Spleen (tissue), 11 donors: Measurements from ENCODE around the gene RIPK4. TPM values are rescaled to one million over a fixed set of nuclear protein-coding genes. Genes with fewer than 3 reads are reported as not detected.

Experiments
- DNase-seq: peaks from one replicate; pipeline ENCODE4 v3.0.0-alpha.2; 2020
- H3K27ac ChIP-seq, 8 donors: fragments of 200-600 bp; sonication (generic) in 7 of 8; 1 replicate in 4 of 8; 2 replicates in 4 of 8; pipeline versions ENCODE4 v1.5.0 to v1.8.0; 2016 to 2021; ENCODE audit warnings: inconsistent platforms in 4 of 8, mild to moderate bottlenecking in 4 of 8, moderate library complexity in 1 of 8
- H3K27me3 ChIP-seq, 7 donors: fragments of 200-600 bp; sonication (generic) in 6 of 7; replicated peaks in 1 of 7; 1 replicate in 4 of 7; 2 replicates in 3 of 7; pipeline versions ENCODE4 v1.5.0 to v1.8.0; 2016 to 2021; ENCODE audit warnings: inconsistent platforms in 3 of 7, mild to moderate bottlenecking in 1 of 7
- H3K36me3 ChIP-seq, 6 donors: fragments of 200-600 bp; sonication (generic) in 5 of 6; 1 replicate in 4 of 6; 2 replicates in 2 of 6; pipeline versions ENCODE4 v1.5.0 to v1.8.0; 2016 to 2021; ENCODE audit warnings: inconsistent platforms in 2 of 6
- H3K4me1 ChIP-seq, 6 donors: fragments of 200-600 bp; sonication (generic) in 5 of 6; 1 replicate in 3 of 6; 2 replicates in 3 of 6; pipeline versions ENCODE4 v1.5.0 to v1.8.0; 2016 to 2021; ENCODE audit warnings: inconsistent platforms in 3 of 6
- H3K4me3 ChIP-seq, 8 donors: fragments of 200-600 bp; sonication (generic) in 7 of 8; 1 replicate in 4 of 8; 2 replicates in 4 of 8; pipeline versions ENCODE4 v1.5.0 to v1.8.0; 2016 to 2021; ENCODE audit warnings: inconsistent platforms in 4 of 8, mild to moderate bottlenecking in 4 of 8, moderate library complexity in 2 of 8
- H3K9me3 ChIP-seq, 8 donors: fragments of 200-600 bp; sonication (generic) in 7 of 8; 1 replicate in 4 of 8; 2 replicates in 4 of 8; pipeline versions ENCODE4 v1.5.0 to v1.8.0; 2016 to 2021; ENCODE audit warnings: inconsistent platforms in 4 of 8
- POLR2A ChIP-seq, 3 donors: fragments of 450-650 bp; IDR thresholded peaks; one replicate each; pipeline ENCODE4 v1.5.1; 2017; ENCODE audit warnings: antibody characterized with exemption in 3 of 3, mild to moderate bottlenecking in 1 of 3
- POLR2AphosphoS5 ChIP-seq, 3 donors: sonication (generic); formaldehyde crosslinking; IDR thresholded peaks; one replicate each; pipeline ENCODE4 v1.5.1; 2017; ENCODE audit warnings: antibody characterized with exemption in 3 of 3
- WGBS, 5 donors: extraction: QIAGEN DNeasy Blood & Tissue Kit in 3 of 5; methylation state at CpG; one replicate each; pipeline versions ENCODE4 v1.1.5 to v1.1.7; 2013 to 2018; 5-methylcytosine and 5-hydroxymethylcytosine counted together
- intact Hi-C: fragments of 100-400 bp; cut with DNase I; formaldehyde crosslinking; loops from one replicate; pipeline ENCODE4 v1.15.0; 2023; ENCODE audit warnings: low total_unique reads
- polyA plus RNA-seq, 3 donors: library from polyadenylated mRNA; stranded (reverse); fragments of 200-250 nt; gene quantifications; one replicate each; pipeline ENCODE4 v1.2.1, GENCODE V29; 2013
- total RNA-seq, 7 donors: library from RNA; depleted of rRNA in 3 of 7; stranded (reverse); fragments of >200 nt in 3 of 7; fragmentation: NEBNext Ultra II Directional in 4 of 7; extraction: Animal tissue kit (Norgen Biotek cat#: 25700) in 4 of 7; gene quantifications; one replicate each; pipeline versions ENCODE4 v1.1.0 to v1.2.1, GENCODE V29; 2016 to 2021
- TF ChIP-seq, protein P1 (sequence below), 11 experiments: fragments of 200-600 bp in 7 of 11; fragments of 450-650 bp in 4 of 11; sonication (generic) in 4 of 11; IDR thresholded peaks in 8 of 11; conservative IDR thresholded peaks in 3 of 11; 1 replicate in 7 of 11; 2 replicates in 4 of 11; pipeline versions ENCODE4 v1.4.0 to v1.8.0; 2016 to 2021; ENCODE audit warnings: antibody characterized with exemption in 11 of 11, inconsistent platforms in 4 of 11, mild to moderate bottlenecking in 1 of 11
- donor health status: healthy with polysubstance abuse.
- donor health status: DM: no; HTN: no; CAD: no; lungs with moderate emphysema.
- donor health status: DM: no; HTN: no; CAD: no.
- donor health status: Bipolar disorder and iron deficiency.
- donor health status: healthy.
- donor health status: DM: no; HTN: no; CAD: no.
- donor health status: DM: yes; HTN: yes; CAD: no.

Gene RIPK4
- total and polyA plus RNA-seq, 10 donors: 0.02 to 0.06 (median 0.06) TPM; not detected in 7

DNA sequence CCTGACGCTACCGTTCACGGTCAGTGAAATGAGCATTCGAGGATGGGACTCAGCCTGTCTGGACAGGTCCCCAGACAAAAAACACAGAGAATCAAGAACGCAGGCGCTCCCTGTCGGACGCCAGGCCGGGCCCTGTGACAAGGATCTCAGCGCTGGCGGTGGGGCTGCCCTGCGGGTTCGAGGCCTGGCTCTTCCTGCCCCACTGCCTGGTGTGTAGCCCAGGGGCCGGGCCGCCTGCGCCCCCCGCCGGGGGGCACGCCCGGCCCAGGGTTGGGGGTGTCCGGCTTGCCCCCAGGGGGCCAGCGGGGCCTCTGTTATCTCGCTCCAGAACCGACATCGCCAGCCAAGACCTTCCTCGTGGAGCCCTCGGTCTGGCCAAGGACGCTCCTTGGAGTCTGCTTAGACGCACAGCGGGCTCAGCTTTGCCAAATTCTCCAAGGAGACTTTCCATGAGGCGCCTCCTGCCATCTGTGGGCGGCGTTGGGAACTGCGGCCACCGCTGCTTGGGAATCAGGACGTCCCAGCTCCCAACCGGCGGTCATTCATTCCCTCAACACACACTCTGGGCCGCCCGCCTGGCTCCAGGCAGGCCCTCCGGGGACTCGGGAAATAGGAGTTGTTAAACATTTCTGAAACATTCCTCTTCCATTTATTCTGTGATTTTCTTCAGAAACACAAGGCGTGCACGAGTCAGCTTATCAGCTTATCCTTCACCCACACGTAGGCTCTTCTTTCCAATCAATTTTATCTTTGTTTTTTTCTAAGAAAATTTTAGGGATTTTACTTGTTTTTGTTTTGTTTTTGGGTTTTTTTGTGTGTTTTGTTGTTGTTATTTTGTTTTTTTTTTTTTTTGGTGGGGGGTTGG lies 11.3 kb upstream of the RIPK4 start:
- Histone ChIP-seq H3K4me1 (peaks cover 0 to 13% (median 5%) of the 10 kb centered on the region in 6 donors), H3K4me3 (no peak overlapping the region), H3K9me3 (no peaks in the 10 kb centered on the region), H3K36me3 (no peaks in the 10 kb centered on the region), H3K27ac (no peak overlapping the region), H3K27me3 (peaks cover 0 to 100% (median 62%) of the 10 kb centered on the region in 7 donors)
- WGBS, 5 donors: 27 to 41% (median 31%) methylated on average over 35 to 45 of the region's 45 CpGs
- intact Hi-C loops: no loop called here
- no peak for DNase-seq
- TF ChIP-seq, protein P1, sequence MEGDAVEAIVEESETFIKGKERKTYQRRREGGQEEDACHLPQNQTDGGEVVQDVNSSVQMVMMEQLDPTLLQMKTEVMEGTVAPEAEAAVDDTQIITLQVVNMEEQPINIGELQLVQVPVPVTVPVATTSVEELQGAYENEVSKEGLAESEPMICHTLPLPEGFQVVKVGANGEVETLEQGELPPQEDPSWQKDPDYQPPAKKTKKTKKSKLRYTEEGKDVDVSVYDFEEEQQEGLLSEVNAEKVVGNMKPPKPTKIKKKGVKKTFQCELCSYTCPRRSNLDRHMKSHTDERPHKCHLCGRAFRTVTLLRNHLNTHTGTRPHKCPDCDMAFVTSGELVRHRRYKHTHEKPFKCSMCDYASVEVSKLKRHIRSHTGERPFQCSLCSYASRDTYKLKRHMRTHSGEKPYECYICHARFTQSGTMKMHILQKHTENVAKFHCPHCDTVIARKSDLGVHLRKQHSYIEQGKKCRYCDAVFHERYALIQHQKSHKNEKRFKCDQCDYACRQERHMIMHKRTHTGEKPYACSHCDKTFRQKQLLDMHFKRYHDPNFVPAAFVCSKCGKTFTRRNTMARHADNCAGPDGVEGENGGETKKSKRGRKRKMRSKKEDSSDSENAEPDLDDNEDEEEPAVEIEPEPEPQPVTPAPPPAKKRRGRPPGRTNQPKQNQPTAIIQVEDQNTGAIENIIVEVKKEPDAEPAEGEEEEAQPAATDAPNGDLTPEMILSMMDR (IDR thresholded peaks at IDR 0.05 in 8 of 11, conservative IDR thresholded peaks at IDR 0.05 in 3 of 11): peak in 10 of 11 experiments; percentile 31 to 87 (median 71)
- TF ChIP-seq POLR2AphosphoS5 (IDR thresholded peaks at IDR 0.05): peak in 2 of 3 donors; percentile 13 to 30
- no peak for TF ChIP-seq POLR2A (IDR thresholded peaks at IDR 0.05)

DNA sequence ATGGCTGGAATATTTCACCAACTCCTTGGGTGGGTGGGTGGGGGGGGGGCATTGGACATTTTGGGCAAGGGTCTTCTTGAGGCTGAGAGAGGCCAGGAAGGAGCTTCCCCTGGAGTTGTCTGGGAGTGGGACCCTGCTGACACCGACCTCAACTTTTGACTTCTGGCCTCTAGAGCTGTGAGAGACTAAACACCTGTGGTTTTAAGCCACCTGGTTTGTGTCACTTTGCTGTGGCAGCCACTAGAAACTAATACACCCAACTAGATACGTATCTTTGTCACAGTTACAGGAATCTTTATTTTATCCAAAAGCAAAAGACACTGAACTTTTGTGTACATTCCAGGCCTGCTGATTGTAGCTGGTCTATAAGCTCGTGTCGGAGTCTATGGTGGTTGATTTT lies 9.9 kb upstream of the RIPK4 start:
- Histone ChIP-seq H3K4me1 (peaks cover 0 to 13% (median 5%) of the 10 kb centered on the region in 6 donors), H3K9me3 (no peaks in the 10 kb centered on the region), H3K4me3 (no peak overlapping the region), H3K36me3 (no peaks in the 10 kb centered on the region), H3K27me3 (peaks cover 0 to 100% (median 53%) of the 10 kb centered on the region in 7 donors), H3K27ac (no peak overlapping the region)
- 70 to 93% (median 83%) methylated on average over 4 of the region's 4 CpGs for WGBS, 5 donors
- DNase-seq: no peak
- intact Hi-C loops: no loop called here
- TF ChIP-seq POLR2A (IDR thresholded peaks at IDR 0.05) (no peak), POLR2AphosphoS5 (IDR thresholded peaks at IDR 0.05) (no peak)
- TF ChIP-seq, protein P1 (IDR thresholded peaks at IDR 0.05 in 8 of 11, conservative IDR thresholded peaks at IDR 0.05 in 3 of 11): no peak

DNA sequence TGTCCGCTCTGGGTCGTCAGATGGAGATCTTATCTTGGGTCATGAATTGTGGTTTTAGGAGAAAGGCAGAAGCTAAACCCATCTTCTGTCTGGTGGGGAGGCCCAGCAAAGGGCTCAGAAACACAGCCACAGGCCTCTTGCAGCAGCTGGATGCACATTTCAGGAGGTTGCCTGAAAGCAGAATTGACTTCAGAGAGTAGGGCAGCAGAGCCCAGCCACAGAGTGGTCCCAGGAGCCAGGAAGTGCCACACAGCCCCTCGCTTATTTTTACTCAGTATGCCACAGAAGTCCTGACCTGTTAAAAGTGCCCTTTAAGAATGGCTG lies 8.3 kb upstream of the RIPK4 start:
- intact Hi-C loops: no loop called here

More for the DNA sequence above, 8.3 kb upstream of the RIPK4 start:
- no peaks in the 10 kb centered on the region for H3K9me3 ChIP-seq
- DNase-seq: no peak
- no peaks in the 10 kb centered on the region for H3K36me3 ChIP-seq
- peaks cover 0 to 100% (median 42%) of the 10 kb centered on the region in 7 donors for H3K27me3 ChIP-seq
- TF ChIP-seq, protein P1 (IDR thresholded peaks at IDR 0.05 in 8 of 11, conservative IDR thresholded peaks at IDR 0.05 in 3 of 11): no peak
- TF ChIP-seq POLR2A (IDR thresholded peaks at IDR 0.05) (no peak), POLR2AphosphoS5 (IDR thresholded peaks at IDR 0.05) (no peak)
- 42 to 58% (median 42%) methylated on average over 3 of the region's 3 CpGs for WGBS, 5 donors
- peaks cover 0 to 13% (median 5%) of the 10 kb centered on the region in 6 donors for H3K4me1 ChIP-seq
- H3K27ac ChIP-seq: no peak overlapping the region
- H3K4me3 ChIP-seq: no peak overlapping the region
